H1 (cell line): ENCODE data around the gene MPRIP. TPM values are rescaled to one million over a fixed set of nuclear protein-coding genes. Genes with fewer than 3 reads are reported as not detected.

Experiments used
- CTCF ChIA-PET: fragments of 300-600 bp; sonication (Branson Sonifier 250); formaldehyde crosslinking; loops from one replicate; lab custom pipeline; 2021; ENCODE audit not compliant: partially characterized antibody; lab: Charles Lee
- POLR2A ChIA-PET: fragments of 300-600 bp; sonication (Branson Sonifier 250); formaldehyde crosslinking; loops from one replicate; lab custom pipeline; 2021; ENCODE audit warnings: inconsistent platforms; ENCODE audit not compliant: partially characterized antibody; lab: Charles Lee
- DNase-seq, 2 experiments: peaks; one replicate each; pipeline versions ENCODE4 v3.0.0 to v3.0.0-alpha.2; 2010 to 2022; ENCODE audit warnings: low spot score in 2 of 2, low read depth in 1 of 2, mixed read lengths in 1 of 2
- FAIRE-seq: peaks from 2 replicates; lab custom pipeline; 2011; peaks lifted over from hg19 to GRCh38; lab: Jason Lieb, UNC
- H2AFZ ChIP-seq: 2 replicates; pipeline ENCODE4 v1.8.1; 2012; ENCODE audit warnings: low read length, inconsistent platforms
- H2AK5ac ChIP-seq: 2 replicates; pipeline ENCODE4 v1.6.1; 2013; ENCODE audit warnings: low read depth, low read length
- H2BK120ac ChIP-seq: replicated peaks from 2 replicates; pipeline ENCODE3; 2013; ENCODE audit warnings: low read depth, low read length, inconsistent platforms
- H2BK12ac ChIP-seq: 2 replicates; pipeline ENCODE4 v1.6.1; 2013; ENCODE audit warnings: low read depth, low read length
- H2BK15ac ChIP-seq: 2 replicates; pipeline ENCODE4 v1.6.1; 2013; ENCODE audit warnings: low read length
- H2BK20ac ChIP-seq: 2 replicates; pipeline ENCODE4 v1.6.1; 2013; ENCODE audit warnings: low read length
- H2BK5ac ChIP-seq: 2 replicates; pipeline ENCODE4 v1.6.1; 2013; ENCODE audit warnings: low read depth, low read length
- H3K14ac ChIP-seq: 2 replicates; pipeline ENCODE4 v1.6.1; 2013; ENCODE audit warnings: inconsistent platforms; ENCODE audit not compliant: insufficient read length
- H3K18ac ChIP-seq: 2 replicates; pipeline ENCODE4 v1.6.1; 2013; ENCODE audit warnings: low read length; ENCODE audit errors: extremely low read depth
- H3K23ac ChIP-seq: 2 replicates; pipeline ENCODE4 v1.6.1; 2013; ENCODE audit warnings: inconsistent platforms; ENCODE audit not compliant: insufficient read length
- H3K23me2 ChIP-seq: 2 replicates; pipeline ENCODE4 v1.6.1; 2013; ENCODE audit warnings: low read depth, low read length
- H3K27ac ChIP-seq: 2 replicates; pipeline ENCODE4 v1.6.1; 2011; ENCODE audit warnings: low read depth, low read length, inconsistent platforms
- H3K27me3 ChIP-seq, 4 experiments: replicated peaks in 1 of 4; 1 replicate in 1 of 4; 2 replicates in 3 of 4; pipeline versions ENCODE4 v1.6.1 to v1.8.1; 2011 to 2013; ENCODE audit warnings: low read length in 3 of 4, mild to moderate bottlenecking in 3 of 4, inconsistent platforms in 2 of 4, mixed read lengths in 2 of 4, moderate library complexity in 1 of 4; ENCODE audit not compliant: control insufficient read depth in 3 of 4, insufficient read depth in 3 of 4; ENCODE audit errors: extremely low read depth in 1 of 4
- H3K36me3 ChIP-seq, 4 experiments: 2 replicates each; pipeline versions ENCODE4 v1.6.1 to v1.8.1; 2011 to 2013; ENCODE audit warnings: mild to moderate bottlenecking in 4 of 4, low read length in 3 of 4, moderate library complexity in 2 of 4, control low read depth in 1 of 4, inconsistent platforms in 1 of 4; ENCODE audit not compliant: insufficient read depth in 4 of 4, control insufficient read depth in 2 of 4
- H3K4ac ChIP-seq: replicated peaks from 2 replicates; pipeline ENCODE3; 2013; ENCODE audit warnings: low read length, low read depth, mixed read lengths, inconsistent platforms; ENCODE audit not compliant: insufficient read length
- H3K4me1 ChIP-seq, 4 experiments: replicated peaks in 1 of 4; 1 replicate in 1 of 4; 2 replicates in 3 of 4; pipeline versions ENCODE4 v1.6.1 to v1.8.1; 2011 to 2013; ENCODE audit warnings: low read length in 3 of 4, inconsistent platforms in 2 of 4, mixed read lengths in 1 of 4; ENCODE audit not compliant: insufficient read depth in 4 of 4, control insufficient read depth in 3 of 4
- H3K4me2 ChIP-seq, 2 experiments: 2 replicates each; pipeline versions ENCODE4 v1.6.1 to v1.8.1; 2011 to 2013; ENCODE audit warnings: low read depth in 2 of 2, low read length in 2 of 2, control low read depth in 1 of 2, inconsistent platforms in 1 of 2, mild to moderate bottlenecking in 1 of 2; ENCODE audit not compliant: insufficient read depth in 1 of 2
- H3K4me3 ChIP-seq, 4 experiments: fragments of 200-600, 300-600 bp in 1 of 4; sonication (generic), shearing (Covaris generic), sonication (Bioruptor Twin) in 1 of 4; 2 replicates each; pipeline versions ENCODE4 v1.5.1 to v1.8.1; 2011 to 2016; ENCODE audit warnings: low read length in 4 of 4, low read depth in 3 of 4, control low read depth in 2 of 4, inconsistent platforms in 2 of 4, mild to moderate bottlenecking in 2 of 4, mixed read lengths in 1 of 4, moderate library complexity in 1 of 4; ENCODE audit not compliant: insufficient read depth in 2 of 4; ENCODE audit errors: extremely low read depth in 1 of 4
- H3K56ac ChIP-seq: replicated peaks from 2 replicates; pipeline ENCODE3; 2013; ENCODE audit warnings: low read depth, mild to moderate bottlenecking, mixed read lengths, low read length, inconsistent platforms; ENCODE audit not compliant: insufficient read length
- H3K79me1 ChIP-seq: 2 replicates; pipeline ENCODE4 v1.6.1; 2013; ENCODE audit warnings: low read depth, low read length, control low read depth
- H3K79me2 ChIP-seq, 2 experiments: 2 replicates each; pipeline versions ENCODE4 v1.6.1 to v1.8.1; 2012 to 2013; ENCODE audit warnings: low read length in 2 of 2, mild to moderate bottlenecking in 2 of 2, inconsistent platforms in 1 of 2; ENCODE audit not compliant: insufficient read depth in 2 of 2, control insufficient read depth in 1 of 2
- H3K9ac ChIP-seq, 4 experiments: replicated peaks in 1 of 4; 1 replicate in 1 of 4; 2 replicates in 3 of 4; pipeline versions ENCODE4 v1.6.1 to v1.8.1; 2011 to 2013; ENCODE audit warnings: low read depth in 3 of 4, low read length in 3 of 4, control low read depth in 2 of 4, mild to moderate bottlenecking in 2 of 4, moderate library complexity in 2 of 4, inconsistent platforms in 1 of 4; ENCODE audit errors: extremely low read depth in 1 of 4
- H3K9me3 ChIP-seq, 2 experiments: 2 replicates each; pipeline versions ENCODE4 v1.6.1 to v1.8.1; 2012 to 2013; ENCODE audit warnings: mild to moderate bottlenecking in 2 of 2, moderate library complexity in 2 of 2, control low read depth in 1 of 2, inconsistent platforms in 1 of 2, low read depth in 1 of 2, low read length in 1 of 2, mixed read lengths in 1 of 2; ENCODE audit not compliant: insufficient read depth in 2 of 2
- H4K20me1 ChIP-seq, 2 experiments: replicated peaks in 1 of 2; 2 replicates each; pipeline versions ENCODE3 to v1.8.1; 2011 to 2013; ENCODE audit warnings: inconsistent platforms in 2 of 2, low read length in 2 of 2, mild to moderate bottlenecking in 1 of 2; ENCODE audit not compliant: insufficient read depth in 2 of 2, control insufficient read depth in 1 of 2
- H4K5ac ChIP-seq: 2 replicates; pipeline ENCODE4 v1.6.1; 2013; ENCODE audit warnings: low read length, low read depth, mixed read lengths, inconsistent platforms; ENCODE audit not compliant: insufficient read length
- H4K8ac ChIP-seq: 2 replicates; pipeline ENCODE4 v1.8.0; 2013; ENCODE audit warnings: mild to moderate bottlenecking, moderate library complexity, low read length, inconsistent platforms; ENCODE audit not compliant: insufficient read depth; ENCODE audit errors: extremely low read depth
- H4K91ac ChIP-seq: replicated peaks from 2 replicates; pipeline ENCODE3; 2013; ENCODE audit warnings: low read length, mixed read lengths, inconsistent platforms; ENCODE audit not compliant: insufficient read length
- NRF1 ChIP-seq: IDR thresholded peaks from 2 replicates; pipeline ENCODE4 v1.6.1; 2011; ENCODE audit warnings: mild to moderate bottlenecking, low read depth, low read length, improper control_type of control experiment
- PHF8 ChIP-seq: fragments of 200-600 bp; sonication (generic); conservative IDR thresholded peaks from 2 replicates; pipeline ENCODE4 v1.7.1; 2012; ENCODE audit warnings: low read depth, mild to moderate bottlenecking, inconsistent platforms, low read length, moderate library complexity
- SAP30 ChIP-seq: fragments of 300-600 bp; sonication (generic); IDR thresholded peaks from 2 replicates; pipeline ENCODE4 v1.7.1; 2012; ENCODE audit warnings: low read length, moderate library complexity, mild to moderate bottlenecking, inconsistent platforms; ENCODE audit not compliant: insufficient read depth, insufficient replicate concordance
- WGBS, 2 experiments: shearing (Covaris generic) in 1 of 2; methylation state at CpG; one replicate each; pipeline versions ENCODE4 v1.1.6 to v1.1.7; 2013 to 2015; ENCODE audit warnings: low lambda C conversion rate in 2 of 2, mixed read lengths in 2 of 2, inconsistent platforms in 1 of 2, low coverage in 1 of 2, missing lambda C conversion rate in 1 of 2; ENCODE audit not compliant: insufficient replicate concordance in 2 of 2, insufficient coverage in 1 of 2, insufficient read length in 1 of 2; ENCODE audit errors: extremely low coverage in 1 of 2, missing lambda C conversion rate in 1 of 2; 5-methylcytosine and 5-hydroxymethylcytosine counted together
- polyA plus RNA-seq, 7 experiments: library from polyadenylated mRNA; depleted of rRNA in 3 of 7; stranded (reverse) in 5 of 7; unstranded in 2 of 7; fragments of >200 nt in 5 of 7; fragments of 200-250 nt in 2 of 7; gene quantifications; 1 replicate in 5 of 7; 2 replicates in 1 of 7; 4 replicates in 1 of 7; pipeline versions ENCODE4 v1.2.1 to v1.2.3, GENCODE V29; 2011 to 2013; ENCODE audit warnings: missing spikeins in 2 of 7, mixed read lengths in 2 of 7
- total RNA-seq: library from RNA; stranded (reverse); fragmentation: NEBNext Ultra II Directional; extraction: Animal tissue kit (Norgen Biotek cat#: 25700); gene quantifications from 2 replicates; pipeline ENCODE4 v1.2.1, GENCODE V29; 2021

MPRIP gene
- total and polyA plus RNA-seq, 2 of the 8 experiments (the other 6 are each of a cell fraction or from before 2014, with no cell fraction given), result 48.6 to 146 TPM

DNA sequence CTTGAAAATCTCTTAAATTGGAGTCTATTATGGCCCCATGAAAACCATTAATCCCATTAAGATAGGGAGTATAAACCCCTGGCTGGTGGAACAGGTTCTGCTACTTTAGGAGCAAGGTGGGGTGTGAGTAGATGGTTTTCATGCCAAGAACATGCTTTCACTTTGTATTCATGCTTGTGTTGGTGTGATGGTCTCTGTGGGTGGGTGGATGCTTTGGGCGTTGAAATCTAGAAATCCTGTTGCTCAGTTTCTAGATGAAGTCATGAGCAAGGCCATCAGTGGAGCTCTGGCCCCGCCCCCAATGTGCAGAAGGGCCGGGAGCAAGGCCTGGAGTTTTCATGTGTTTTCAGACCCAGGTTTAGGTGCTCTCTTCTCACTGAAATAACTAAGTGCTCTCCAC is 143.8 kb downstream of the MPRIP start:
- H3K4ac ChIP-seq, result no peak overlapping the region
- DNase-seq, result no peak
- peaks cover 0 to 6% (median 2%) of the 10 kb centered on the region in 4 experiments; a peak in 3 of 8 replicates for H3K36me3 ChIP-seq
- H3K14ac ChIP-seq, result no peak overlapping the region
- H3K27me3 ChIP-seq, result no peaks in the 10 kb centered on the region
- POLR2A ChIA-PET, result no interaction called here
- no peaks in the 10 kb centered on the region for H3K9me3 ChIP-seq
- CTCF ChIA-PET, result interaction anchor here (0.9 kb wide), 1 partner anchor 185 kb away, joined by 3 read pairs; no protein-coding TSS in a partner anchor
- H3K23ac ChIP-seq, result no peak overlapping the region
- no peak overlapping the region for H4K8ac ChIP-seq
- H3K79me2 ChIP-seq, result no peaks in the 10 kb centered on the region
- no peaks in the 10 kb centered on the region for H3K79me1 ChIP-seq
- no peak overlapping the region for H3K4me2 ChIP-seq
- H2BK12ac ChIP-seq, result no peak overlapping the region
- no peak overlapping the region for H3K18ac ChIP-seq
- no peaks in the 10 kb centered on the region for H3K4me1 ChIP-seq
- no peak overlapping the region for H3K4me3 ChIP-seq
- H4K91ac ChIP-seq, result no peak overlapping the region
- no peak overlapping the region for H2BK15ac ChIP-seq
- H3K27ac ChIP-seq, result no peak overlapping the region
- TF ChIP-seq SAP30, result no peak
- no peak for TF ChIP-seq NRF1
- no peak for TF ChIP-seq PHF8
- no peak overlapping the region for H2BK20ac ChIP-seq
- no peaks in the 10 kb centered on the region for H4K20me1 ChIP-seq
- no peak overlapping the region for H3K56ac ChIP-seq
- no peaks in the 10 kb centered on the region for H3K23me2 ChIP-seq
- no peak overlapping the region for H3K9ac ChIP-seq
- H2AK5ac ChIP-seq, result no peak overlapping the region
- FAIRE-seq, result no peak
- H4K5ac ChIP-seq, result no peak overlapping the region
- WGBS, 2 experiments, result 82% methylated on average over 3 of the region's 3 CpGs; no CpG with 5 or more reads in 1 of the 2 experiments
- H2AFZ ChIP-seq, result no peak overlapping the region
- H2BK5ac ChIP-seq, result no peak overlapping the region
- no peak overlapping the region for H2BK120ac ChIP-seq
